GM12878 (cell line): ENCODE results near the gene B3GAT2. TPM values are rescaled to one million over a fixed set of nuclear protein-coding genes. Genes with fewer than 3 reads are reported as not detected.

Source experiments
- ATAC-seq: fragments of 200-7000 bp; cut with Tn5 transposase; 3 replicates; pipeline ENCODE4 v1.9.1; 2020; ENCODE audit warnings: mild to moderate bottlenecking, moderate library complexity
- BruUV-seq: library from RNA; stranded (reverse); fragments of 400-500 nt; replicated peaks from 2 replicates; lab custom pipeline; 2021; lab: Mats Ljungman, UMichigan
- CTCF ChIA-PET: fragments of 300-600 bp; sonication (Branson Sonifier 250); formaldehyde crosslinking; extraction: SDS; loops from one replicate; lab custom pipeline; 2021; ENCODE audit warnings: inconsistent platforms; lab: Yijun Ruan, JAX
- POLR2A ChIA-PET: fragments of 350-600 bp; formaldehyde crosslinking; extraction: SDS; loops from one replicate; lab custom pipeline; 2021; ENCODE audit warnings: inconsistent platforms; lab: Charles Lee
- RAD21 ChIA-PET: fragments of 300-600 bp; sonication (Branson Sonifier 250); formaldehyde crosslinking; loops from one replicate; lab custom pipeline; 2023; ENCODE audit warnings: antibody characterized with exemption; ENCODE audit not compliant: unreplicated experiment; lab: Charles Lee
- SMC1A ChIA-PET: fragments of 300-600 bp; sonication (Branson Sonifier 250); formaldehyde crosslinking; loops from one replicate; lab custom pipeline; 2023; ENCODE audit not compliant: unreplicated experiment, uncharacterized antibody; lab: Charles Lee
- DNase-seq: peaks from one replicate; pipeline ENCODE4 v3.0.0-alpha.2; 2011; ENCODE audit warnings: low read depth, low spot score
- FAIRE-seq: peaks from 3 replicates; lab custom pipeline; 2011; peaks lifted over from hg19 to GRCh38; lab: Jason Lieb, UNC
- H2AFZ ChIP-seq: 2 replicates; pipeline ENCODE4 v1.6.0; 2011; ENCODE audit warnings: low read depth, low read length, control low read depth; ENCODE audit not compliant: control insufficient read depth
- H3K27ac ChIP-seq: 2 replicates; pipeline ENCODE4 v1.5.1; 2011; ENCODE audit warnings: control low read depth; ENCODE audit not compliant: control insufficient read depth, insufficient read depth
- H3K27me3 ChIP-seq, 2 experiments: replicated peaks in 1 of 2; 2 replicates each; pipeline versions ENCODE4 v1.6.0 to v1.6.1; 2011; ENCODE audit warnings: low read length in 1 of 2; ENCODE audit not compliant: control insufficient read depth in 2 of 2, insufficient read depth in 2 of 2
- H3K36me3 ChIP-seq, 2 experiments: 2 replicates each; pipeline ENCODE4 v1.5.1; 2011; ENCODE audit warnings: low read length in 1 of 2; ENCODE audit not compliant: control insufficient read depth in 2 of 2, insufficient read depth in 2 of 2
- H3K4me1 ChIP-seq: 2 replicates; pipeline ENCODE4 v1.6.1; 2011; ENCODE audit warnings: mild to moderate bottlenecking, low read length, moderate library complexity, mixed read lengths; ENCODE audit not compliant: control insufficient read depth, insufficient read depth
- H3K4me2 ChIP-seq: 2 replicates; pipeline ENCODE4 v1.6.0; 2011; ENCODE audit warnings: control low read depth; ENCODE audit not compliant: control insufficient read depth, insufficient read depth
- H3K4me3 ChIP-seq: fragments of 200-600 bp; sonication (generic); 2 replicates; pipeline ENCODE4 v1.5.1; 2016
- H3K79me2 ChIP-seq: 2 replicates; pipeline ENCODE4 v1.6.0; 2011; ENCODE audit warnings: low read length; ENCODE audit not compliant: control insufficient read depth, insufficient read depth
- H3K9ac ChIP-seq: 2 replicates; pipeline ENCODE4 v1.8.0; 2011; ENCODE audit warnings: low read length, control low read depth, mixed read lengths; ENCODE audit not compliant: control insufficient read depth, insufficient read depth
- H3K9me3 ChIP-seq: replicated peaks from 3 replicates; pipeline ENCODE4 v1.5.1; 2011; ENCODE audit warnings: mild to moderate bottlenecking, low read length; ENCODE audit not compliant: control insufficient read depth, insufficient read depth
- H4K20me1 ChIP-seq: 2 replicates; pipeline ENCODE4 v1.6.0; 2011; ENCODE audit not compliant: control insufficient read depth, insufficient read depth
- ASH2L ChIP-seq: fragments of 300-600, 200-600 bp; sonication (generic); IDR thresholded peaks from 2 replicates; pipeline ENCODE4 v1.6.1; 2017; ENCODE audit warnings: low read depth, mild to moderate bottlenecking, borderline replicate concordance
- EGR1 ChIP-seq, 2 experiments: IDR thresholded peaks; 1 replicate in 1 of 2; 2 replicates in 1 of 2; pipeline ENCODE4 v1.6.1; 2011 to 2012; ENCODE audit warnings: low read depth in 2 of 2, low read length in 2 of 2, borderline replicate concordance in 1 of 2, mild to moderate bottlenecking in 1 of 2, moderate library complexity in 1 of 2
- GATAD2B ChIP-seq: fragments of 450-650 bp; conservative IDR thresholded peaks from 2 replicates; pipeline ENCODE4 v1.6.1; 2017; ENCODE audit warnings: low read depth, mild to moderate bottlenecking, moderate library complexity
- KAT2A ChIP-seq: conservative IDR thresholded peaks from 2 replicates; pipeline ENCODE4 v1.6.1; 2011; ENCODE audit warnings: low read depth, low read length; ENCODE audit not compliant: control insufficient read depth
- MEF2A ChIP-seq: IDR thresholded peaks from 2 replicates; pipeline ENCODE4 v1.6.1; 2011; ENCODE audit warnings: low read depth, mild to moderate bottlenecking, low read length, moderate library complexity; ENCODE audit not compliant: insufficient read depth
- MEF2B ChIP-seq: fragments of 450-650 bp; IDR thresholded peaks from 2 replicates; pipeline ENCODE4 v1.6.1; 2018; ENCODE audit warnings: mild to moderate bottlenecking, moderate library complexity; ENCODE audit not compliant: partially characterized antibody, poor library complexity, severe bottlenecking
- NFYB ChIP-seq: IDR thresholded peaks from 2 replicates; pipeline ENCODE4 v1.6.1; 2011; ENCODE audit warnings: low read depth, mild to moderate bottlenecking, low read length, improper control_type of control experiment, moderate library complexity; ENCODE audit not compliant: insufficient read depth
- RB1 ChIP-seq: fragments of 450-650 bp; formaldehyde crosslinking; IDR thresholded peaks from 2 replicates; pipeline ENCODE4 v1.6.1; 2017; ENCODE audit warnings: mild to moderate bottlenecking, borderline replicate concordance
- RUNX3 ChIP-seq: IDR thresholded peaks from 2 replicates; pipeline ENCODE4 v1.6.1; 2012; ENCODE audit warnings: low read length, inconsistent platforms
- TBL1XR1 ChIP-seq: IDR thresholded peaks from 2 replicates; pipeline ENCODE4 v1.6.1; 2012; ENCODE audit warnings: low read depth, low read length, improper control_type of control experiment
- ZNF207 ChIP-seq: fragments of 450-650 bp; IDR thresholded peaks from 2 replicates; pipeline ENCODE4 v1.6.1; 2014; ENCODE audit warnings: antibody characterized with exemption, mild to moderate bottlenecking, borderline replicate concordance
- ZNF24 ChIP-seq: fragments of 450-650 bp; IDR thresholded peaks from 2 replicates; pipeline ENCODE4 v1.6.1; 2017; ENCODE audit warnings: antibody characterized with exemption, mild to moderate bottlenecking
- WGBS: methylation state at CpG from one replicate; pipeline ENCODE4 v1.1.6; 2016; ENCODE audit warnings: low lambda C conversion rate; ENCODE audit not compliant: insufficient replicate concordance, insufficient coverage; ENCODE audit errors: missing lambda C conversion rate; 5-methylcytosine and 5-hydroxymethylcytosine counted together
- in situ Hi-C: fragments of 300-500 bp; cut with MboI; formaldehyde crosslinking; loops from 9 replicates; pipeline ENCODE4 v1.14.3; 2018; ENCODE audit warnings: mixed read lengths
- intact Hi-C: fragments of 100-400 bp; cut with micrococcal nuclease; formaldehyde crosslinking; loops from one replicate; pipeline ENCODE4 v1.14.2; 2022; ENCODE audit not compliant: unreplicated experiment
- polyA plus RNA-seq, 11 experiments: library from polyadenylated mRNA; depleted of rRNA in 4 of 11; unstranded in 6 of 11; stranded (reverse) in 5 of 11; fragments of >200 nt; fragmentation: Nextera tagmentation in 4 of 11; fragmentation: Illumina TruSeq in 1 of 11; extraction: Ambion mirVana in 4 of 11; extraction: Trizol in 1 of 11; gene quantifications; 1 replicate in 1 of 11; 2 replicates in 10 of 11; pipeline versions ENCODE4 v1.2.1 to v1.2.3, GENCODE V29; 2011 to 2016; ENCODE audit warnings: inconsistent platforms in 2 of 11, missing spikeins in 2 of 11, low read depth in 1 of 11
- total RNA-seq, 4 experiments: library from RNA; depleted of rRNA in 3 of 4; stranded (reverse); fragments of >200 nt in 3 of 4; fragmentation: Illumina TruSeq in 1 of 4; extraction: Trizol in 1 of 4; gene quantifications; 2 replicates each; pipeline versions ENCODE4 v1.2.1 to v1.2.3, GENCODE V29; 2013 to 2021
- TF ChIP-seq, protein P1 (sequence below): fragments of 450-650 bp; IDR thresholded peaks from 2 replicates; pipeline ENCODE4 v1.6.1; 2018; ENCODE audit warnings: mild to moderate bottlenecking, low read depth, moderate library complexity; ENCODE audit not compliant: partially characterized antibody
- TF ChIP-seq, protein P2 (sequence below): fragments of 450-650 bp; IDR thresholded peaks from 2 replicates; pipeline ENCODE4 v1.6.1; 2017; ENCODE audit warnings: mild to moderate bottlenecking, moderate library complexity

B3GAT2 gene
- total and polyA plus RNA-seq, 10 of the 15 experiments (the other 5 are each of a cell fraction or from before 2014, with no cell fraction given) = 0.04 to 1.2 (median 0.22) TPM; not detected in 5

DNA sequence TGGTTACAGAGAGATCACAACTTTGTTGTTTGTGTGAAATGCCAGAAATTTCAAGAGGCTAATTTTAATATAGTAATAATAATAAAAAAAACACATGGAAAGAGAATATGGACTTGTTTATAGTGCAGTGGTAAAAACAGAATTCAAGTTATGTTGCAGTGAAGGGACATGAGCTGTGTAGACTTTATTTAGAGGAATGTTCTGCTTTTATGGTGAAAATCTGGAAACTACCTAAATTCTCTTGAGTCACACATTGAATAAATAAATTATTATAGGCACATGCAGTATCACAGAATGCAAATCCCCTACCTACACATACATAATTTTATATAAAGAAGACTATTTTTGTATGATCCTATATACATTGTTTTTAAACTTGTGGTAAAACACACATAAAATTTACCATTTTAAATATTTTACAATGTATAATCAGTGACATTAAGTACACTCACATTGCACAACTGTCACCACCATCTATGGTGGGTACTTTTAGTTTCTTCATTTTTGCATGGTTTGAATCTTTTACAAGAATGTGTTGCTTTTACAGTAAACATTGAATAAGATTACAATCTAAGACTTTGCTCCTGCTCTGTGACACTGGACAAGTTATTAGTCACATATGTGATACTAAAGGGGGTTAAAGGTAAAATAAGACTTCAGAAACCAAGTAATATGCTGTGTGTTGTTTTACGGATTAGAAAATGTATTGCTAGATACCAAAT is 107.4 kb downstream of the B3GAT2 start:
- ChIA-PET RAD21 (interaction anchor here (0.6 kb wide), 1 partner anchor 142 kb away, joined by 3 read pairs; no protein-coding TSS in a partner anchor), POLR2A (no interaction called here), CTCF (interaction anchor here (0.7 to 1.8 kb wide), 3 partner anchors 9 to 106 kb away, joined by 3 to 7 read pairs (median 3); no protein-coding TSS in a partner anchor), SMC1A (no interaction called here)
- no peak overlapping the region for H2AFZ ChIP-seq
- no peak overlapping the region for H3K9ac ChIP-seq
- FAIRE-seq (no peak), ATAC-seq (no peak), DNase-seq (no peak)
- peaks cover 5% of the 10 kb centered on the region; the same call in 2 of the 3 replicates for H3K9me3 ChIP-seq
- peaks cover 0 to 5% of the 10 kb centered on the region in 2 experiments; a peak in 1 of 4 replicates for H3K36me3 ChIP-seq
- in situ Hi-C loops = no loop called here
- intact Hi-C loops = no loop called here
- no peak overlapping the region for H3K4me3 ChIP-seq
- no peaks in the 10 kb centered on the region for H4K20me1 ChIP-seq
- H3K27me3 ChIP-seq = no peaks in the 10 kb centered on the region
- no peaks in the 10 kb centered on the region for H3K4me1 ChIP-seq
- BruUV-seq = no TSS peak
- H3K27ac ChIP-seq = no peak overlapping the region
- H3K79me2 ChIP-seq = no peaks in the 10 kb centered on the region
- H3K4me2 ChIP-seq = no peak overlapping the region
- whole genome bisulfite sequencing = 95% methylated on average over 1 of the region's 1 CpG
- TF ChIP-seq KAT2A (no peak), ZNF24 (no peak), GATAD2B (no peak), ASH2L (no peak), TBL1XR1 (no peak), RB1 (no peak), RUNX3 (no peak), MEF2B (no peak), NFYB (no peak), MEF2A (no peak), EGR1 (IDR thresholded peaks at IDR 0.05; ENCODE audit: borderline replicate concordance in 1 of 2, low read depth in 2 of 2, low read length in 2 of 2) (no peak), ZNF207 (no peak)
- TF ChIP-seq, protein P1, sequence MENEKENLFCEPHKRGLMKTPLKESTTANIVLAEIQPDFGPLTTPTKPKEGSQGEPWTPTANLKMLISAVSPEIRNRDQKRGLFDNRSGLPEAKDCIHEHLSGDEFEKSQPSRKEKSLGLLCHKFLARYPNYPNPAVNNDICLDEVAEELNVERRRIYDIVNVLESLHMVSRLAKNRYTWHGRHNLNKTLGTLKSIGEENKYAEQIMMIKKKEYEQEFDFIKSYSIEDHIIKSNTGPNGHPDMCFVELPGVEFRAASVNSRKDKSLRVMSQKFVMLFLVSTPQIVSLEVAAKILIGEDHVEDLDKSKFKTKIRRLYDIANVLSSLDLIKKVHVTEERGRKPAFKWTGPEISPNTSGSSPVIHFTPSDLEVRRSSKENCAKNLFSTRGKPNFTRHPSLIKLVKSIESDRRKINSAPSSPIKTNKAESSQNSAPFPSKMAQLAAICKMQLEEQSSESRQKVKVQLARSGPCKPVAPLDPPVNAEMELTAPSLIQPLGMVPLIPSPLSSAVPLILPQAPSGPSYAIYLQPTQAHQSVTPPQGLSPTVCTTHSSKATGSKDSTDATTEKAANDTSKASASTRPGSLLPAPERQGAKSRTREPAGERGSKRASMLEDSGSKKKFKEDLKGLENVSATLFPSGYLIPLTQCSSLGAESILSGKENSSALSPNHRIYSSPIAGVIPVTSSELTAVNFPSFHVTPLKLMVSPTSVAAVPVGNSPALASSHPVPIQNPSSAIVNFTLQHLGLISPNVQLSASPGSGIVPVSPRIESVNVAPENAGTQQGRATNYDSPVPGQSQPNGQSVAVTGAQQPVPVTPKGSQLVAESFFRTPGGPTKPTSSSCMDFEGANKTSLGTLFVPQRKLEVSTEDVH = no peak
- TF ChIP-seq, protein P2, sequence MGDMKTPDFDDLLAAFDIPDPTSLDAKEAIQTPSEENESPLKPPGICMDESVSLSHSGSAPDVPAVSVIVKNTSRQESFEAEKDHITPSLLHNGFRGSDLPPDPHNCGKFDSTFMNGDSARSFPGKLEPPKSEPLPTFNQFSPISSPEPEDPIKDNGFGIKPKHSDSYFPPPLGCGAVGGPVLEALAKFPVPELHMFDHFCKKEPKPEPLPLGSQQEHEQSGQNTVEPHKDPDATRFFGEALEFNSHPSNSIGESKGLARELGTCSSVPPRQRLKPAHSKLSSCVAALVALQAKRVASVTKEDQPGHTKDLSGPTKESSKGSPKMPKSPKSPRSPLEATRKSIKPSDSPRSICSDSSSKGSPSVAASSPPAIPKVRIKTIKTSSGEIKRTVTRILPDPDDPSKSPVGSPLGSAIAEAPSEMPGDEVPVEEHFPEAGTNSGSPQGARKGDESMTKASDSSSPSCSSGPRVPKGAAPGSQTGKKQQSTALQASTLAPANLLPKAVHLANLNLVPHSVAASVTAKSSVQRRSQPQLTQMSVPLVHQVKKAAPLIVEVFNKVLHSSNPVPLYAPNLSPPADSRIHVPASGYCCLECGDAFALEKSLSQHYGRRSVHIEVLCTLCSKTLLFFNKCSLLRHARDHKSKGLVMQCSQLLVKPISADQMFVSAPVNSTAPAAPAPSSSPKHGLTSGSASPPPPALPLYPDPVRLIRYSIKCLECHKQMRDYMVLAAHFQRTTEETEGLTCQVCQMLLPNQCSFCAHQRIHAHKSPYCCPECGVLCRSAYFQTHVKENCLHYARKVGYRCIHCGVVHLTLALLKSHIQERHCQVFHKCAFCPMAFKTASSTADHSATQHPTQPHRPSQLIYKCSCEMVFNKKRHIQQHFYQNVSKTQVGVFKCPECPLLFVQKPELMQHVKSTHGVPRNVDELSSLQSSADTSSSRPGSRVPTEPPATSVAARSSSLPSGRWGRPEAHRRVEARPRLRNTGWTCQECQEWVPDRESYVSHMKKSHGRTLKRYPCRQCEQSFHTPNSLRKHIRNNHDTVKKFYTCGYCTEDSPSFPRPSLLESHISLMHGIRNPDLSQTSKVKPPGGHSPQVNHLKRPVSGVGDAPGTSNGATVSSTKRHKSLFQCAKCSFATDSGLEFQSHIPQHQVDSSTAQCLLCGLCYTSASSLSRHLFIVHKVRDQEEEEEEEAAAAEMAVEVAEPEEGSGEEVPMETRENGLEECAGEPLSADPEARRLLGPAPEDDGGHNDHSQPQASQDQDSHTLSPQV = no peak
